Measurements from ENCODE around the gene HACL1. TPM values are rescaled to one million over a fixed set of nuclear protein-coding genes. Genes with fewer than 3 reads are reported as not detected.

The HACL1 gene
- total RNA-seq, 1 experiment from 2014 or later: 44.9 TPM

- TF ChIP-seq ATF6 (CRISPR knock-in tag; IDR thresholded peaks at IDR 0.05): no peak
These were observed 47.6 kb downstream of the HACL1 start (continued) for GRCh38 chr3:15553749-15554148.

- H3K9me3 Mint-ChIP-seq: peaks cover 19% of the 10 kb centered on the region
- no peak overlapping the region for H3K27ac Mint-ChIP-seq
- H3K4me1 Mint-ChIP-seq: peaks cover 5% of the 10 kb centered on the region; the same call in 1 of the 2 replicates
These were observed 49.5 kb downstream of the HACL1 start for GRCh38 chr3:15551902-15552301.

GRCh38 chr3:15549846-15550245, 51.5 kb downstream of the HACL1 start:
- POLR2A ChIA-PET: no interaction called here
- Mint-ChIP-seq H3K27me3 (ENCODE audit: low read depth) (0 out of 2 replicates have a peak, but pooled peaks cover 4% of the 10 kb centered on the region), H3K4me3 (no peak overlapping the region), H3K4me1 (peaks cover 5% of the 10 kb centered on the region; the same call in 1 of the 2 replicates), H3K36me3 (peaks cover 2% of the 10 kb centered on the region; the same call in 1 of the 2 replicates), H3K9me3 (peaks cover 23% of the 10 kb centered on the region), H3K27ac (no peak overlapping the region)
- ATAC-seq: no peak
- DNase-seq (ENCODE audit: low spot score): no peak
- CTCF ChIA-PET: interaction anchor here (1.0 kb wide), 1 partner anchor 23 kb away, joined by 6 read pairs; no protein-coding TSS in a partner anchor
- TF ChIP-seq KAT7 (CRISPR knock-in tag; IDR thresholded peaks at IDR 0.05; ENCODE audit: borderline replicate concordance) (no peak), CTCF (IDR thresholded peaks at IDR 0.05) (no peak)

More at GRCh38 chr3:15551902-15552301, 49.5 kb downstream of the HACL1 start:
- TF ChIP-seq ZNF232 (CRISPR knock-in tag; IDR thresholded peaks at IDR 0.05): no peak
- TF ChIP-seq HMGA2 (CRISPR knock-in tag; IDR thresholded peaks at IDR 0.05): no peak
- no peak for TF ChIP-seq ZBTB21 (CRISPR knock-in tag; IDR thresholded peaks at IDR 0.05; ENCODE audit: borderline replicate concordance)
- TF ChIP-seq ERG (CRISPR knock-in tag; IDR thresholded peaks at IDR 0.05): no peak
- TF ChIP-seq ZSCAN18 (CRISPR knock-in tag; IDR thresholded peaks at IDR 0.05): no peak
- no peak for DNase-seq (ENCODE audit: low spot score)
- POLR2A ChIA-PET: no interaction called here
- CTCF ChIA-PET: interaction anchor here (1.6 kb wide), 1 partner anchor 25 kb away, joined by 5 read pairs; no protein-coding TSS in a partner anchor
- no peak for ATAC-seq
- H3K27me3 Mint-ChIP-seq (ENCODE audit: low read depth): no peaks in the 10 kb centered on the region
- no peak overlapping the region for H3K4me3 Mint-ChIP-seq
- H3K36me3 Mint-ChIP-seq: peaks cover 2% of the 10 kb centered on the region; the same call in 1 of the 2 replicates

- Mint-ChIP-seq H3K27ac (no peak overlapping the region), H3K27me3 (ENCODE audit: low read depth) (peaks cover 6% of the 10 kb centered on the region; the same call in 1 of the 2 replicates), H3K36me3 (no peaks in the 10 kb centered on the region), H3K4me3 (no peak overlapping the region), H3K9me3 (peaks cover 8% of the 10 kb centered on the region; the same call in 1 of the 2 replicates), H3K4me1 (no peaks in the 10 kb centered on the region)
- ChIA-PET CTCF (interaction anchor here (3.0 kb wide), 1 partner anchor 16 kb away, joined by 12 read pairs; no protein-coding TSS in a partner anchor), POLR2A (no interaction called here)
- DNase-seq (ENCODE audit: low spot score) (no peak), ATAC-seq (no peak)
- TF ChIP-seq MYBL2 (CRISPR knock-in tag; IDR thresholded peaks at IDR 0.05) (no peak), RORB (CRISPR knock-in tag; IDR thresholded peaks at IDR 0.05) (no peak), NR3C1 (CRISPR knock-in tag; conservative IDR thresholded peaks at IDR 0.05; ENCODE audit: low read depth) (no peak), FOXP1 (CRISPR knock-in tag; IDR thresholded peaks at IDR 0.05; ENCODE audit: borderline replicate concordance) (no peak), HMGA2 (CRISPR knock-in tag; IDR thresholded peaks at IDR 0.05) (no peak), PREB (CRISPR knock-in tag; IDR thresholded peaks at IDR 0.05; ENCODE audit: borderline replicate concordance) (no peak), GRHL2 (CRISPR knock-in tag; IDR thresholded peaks at IDR 0.05; ENCODE audit: insufficient replicate concordance, severe bottlenecking) (no peak), ZNF219 (CRISPR knock-in tag; IDR thresholded peaks at IDR 0.05; ENCODE audit: borderline replicate concordance) (no peak), NFE2L1 (CRISPR knock-in tag; IDR thresholded peaks at IDR 0.05) (no peak), CDX4 (CRISPR knock-in tag; IDR thresholded peaks at IDR 0.05; ENCODE audit: borderline replicate concordance) (no peak), CREB1 (CRISPR knock-in tag; IDR thresholded peaks at IDR 0.05) (no peak), RELA (CRISPR knock-in tag; IDR thresholded peaks at IDR 0.05; ENCODE audit: borderline replicate concordance) (no peak), USF1 (CRISPR knock-in tag; IDR thresholded peaks at IDR 0.05) (no peak)
These were observed 58.8 kb downstream of the HACL1 start for GRCh38 chr3:15542614-15543013.

Data from WTC11 (cell line).